Endothelial cell of umbilical vein (primary cell): ENCODE data around the gene MAP3K14. TPM values are rescaled to one million over a fixed set of nuclear protein-coding genes. Genes with fewer than 3 reads are reported as not detected.

Source experiments
- BruUV-seq: library from RNA; stranded (reverse); fragments of 400-500 nt; replicated peaks from 2 replicates; lab custom pipeline; 2021; lab: Mats Ljungman, UMichigan
- CTCF ChIA-PET: fragments of 300-600, 350-600 bp; sonication (Branson Sonifier 250); formaldehyde crosslinking; loops from one replicate; lab custom pipeline; 2021; ENCODE audit warnings: antibody characterized with exemption, inconsistent platforms; lab: Charles Lee
- POLR2A ChIA-PET: fragments of 300-600, 350-600 bp; sonication (Branson Sonifier 250); formaldehyde crosslinking; loops from one replicate; lab custom pipeline; 2021; ENCODE audit warnings: antibody characterized with exemption, inconsistent platforms; lab: Charles Lee
- DNase-seq: peaks from one replicate; pipeline ENCODE4 v3.0.0-alpha.2; 2011; ENCODE audit warnings: low read depth, low spot score
- FAIRE-seq: peaks from 2 replicates; lab custom pipeline; 2011; peaks lifted over from hg19 to GRCh38; lab: Jason Lieb, UNC
- H2AFZ ChIP-seq: 2 replicates; pipeline ENCODE4 v1.6.0; 2012; ENCODE audit warnings: low read depth, low read length, control low read depth, inconsistent platforms
- H3K27ac ChIP-seq: 2 replicates; pipeline ENCODE4 v1.5.1; 2011; ENCODE audit warnings: low read depth, mild to moderate bottlenecking, control low read depth, low read length, moderate library complexity; ENCODE audit not compliant: insufficient read depth
- H3K27me3 ChIP-seq, 2 experiments: 2 replicates each; pipeline versions ENCODE4 v1.6.0 to v1.6.1; 2011; ENCODE audit warnings: low read length in 2 of 2, mixed read lengths in 1 of 2; ENCODE audit not compliant: control insufficient read depth in 2 of 2, insufficient read depth in 2 of 2
- H3K36me3 ChIP-seq, 2 experiments: 2 replicates in 1 of 2; 3 replicates in 1 of 2; pipeline ENCODE4 v1.5.1; 2011; ENCODE audit warnings: low read length in 2 of 2, mild to moderate bottlenecking in 1 of 2, moderate library complexity in 1 of 2; ENCODE audit not compliant: control insufficient read depth in 2 of 2, insufficient read depth in 2 of 2; ENCODE audit errors: extremely low read depth in 1 of 2
- H3K4me1 ChIP-seq: 3 replicates; pipeline ENCODE4 v1.5.1; 2011; ENCODE audit warnings: mild to moderate bottlenecking, low read length; ENCODE audit not compliant: control insufficient read depth, insufficient read depth; ENCODE audit errors: extremely low read depth
- H3K4me2 ChIP-seq: 2 replicates; pipeline ENCODE4 v1.6.1; 2011; ENCODE audit warnings: low read length, control low read depth, mixed read lengths; ENCODE audit not compliant: insufficient read depth
- H3K4me3 ChIP-seq, 3 experiments: fragments of 200-600 bp in 1 of 3; sonication (generic), shearing (Covaris generic) in 1 of 3; replicated peaks in 1 of 3; 2 replicates each; pipeline ENCODE4 v1.5.1; 2011 to 2016; ENCODE audit warnings: control low read depth in 3 of 3, low read length in 3 of 3, mild to moderate bottlenecking in 2 of 3, inconsistent platforms in 1 of 3, low read depth in 1 of 3, moderate library complexity in 1 of 3; ENCODE audit not compliant: insufficient read depth in 1 of 3
- H3K79me2 ChIP-seq: 2 replicates; pipeline ENCODE4 v1.6.0; 2012; ENCODE audit warnings: low read length, inconsistent platforms; ENCODE audit not compliant: control insufficient read depth, insufficient read depth
- H3K9ac ChIP-seq: replicated peaks from 2 replicates; pipeline ENCODE3; 2011; ENCODE audit warnings: low read length, control low read depth; ENCODE audit not compliant: insufficient read depth; ENCODE audit errors: extremely low read depth
- H3K9me1 ChIP-seq: replicated peaks from 3 replicates; pipeline ENCODE4 v1.6.0; 2011; ENCODE audit warnings: mild to moderate bottlenecking, low read length; ENCODE audit not compliant: control insufficient read depth, insufficient read depth; ENCODE audit errors: extremely low read depth
- H3K9me3 ChIP-seq: replicated peaks from 2 replicates; pipeline ENCODE4 v1.5.1; 2012; ENCODE audit warnings: low read length, inconsistent platforms; ENCODE audit not compliant: control insufficient read depth, insufficient read depth
- H4K20me1 ChIP-seq: replicated peaks from 2 replicates; pipeline ENCODE3; 2011; ENCODE audit warnings: mild to moderate bottlenecking, low read length; ENCODE audit not compliant: control insufficient read depth, insufficient read depth; ENCODE audit errors: extremely low read depth
- CTCF ChIP-seq, 2 donors: IDR thresholded peaks; 1 replicate in 1 of 2; 2 replicates in 1 of 2; pipeline ENCODE4 v1.5.1; 2011; ENCODE audit warnings: low read length in 2 of 2, mild to moderate bottlenecking in 2 of 2, moderate library complexity in 2 of 2, control low read depth in 1 of 2, inconsistent platforms in 1 of 2, low read depth in 1 of 2; ENCODE audit not compliant: insufficient read depth in 1 of 2; ENCODE audit errors: extremely low read depth in 1 of 2
- EZH2 ChIP-seq: IDR thresholded peaks from 2 replicates; pipeline ENCODE4 v1.6.1; 2012; ENCODE audit warnings: borderline replicate concordance, low read depth, mild to moderate bottlenecking, moderate library complexity, low read length, inconsistent platforms; ENCODE audit not compliant: severe bottlenecking
- FOS ChIP-seq: IDR thresholded peaks from 2 replicates; pipeline ENCODE4 v1.6.1; 2011; ENCODE audit warnings: mild to moderate bottlenecking, low read length, moderate library complexity, borderline replicate concordance; ENCODE audit not compliant: insufficient read depth
- GATA2 ChIP-seq: IDR thresholded peaks from 2 replicates; pipeline ENCODE4 v1.7.0; 2011; ENCODE audit warnings: low read depth, mild to moderate bottlenecking, moderate library complexity, mixed read lengths, low read length; ENCODE audit not compliant: insufficient read length, insufficient read depth
- JUN ChIP-seq: IDR thresholded peaks from 2 replicates; pipeline ENCODE4 v1.6.1; 2011; ENCODE audit warnings: borderline replicate concordance, low read depth; ENCODE audit not compliant: insufficient read length, insufficient read depth
- MAX ChIP-seq: IDR thresholded peaks from 2 replicates; pipeline ENCODE4 v1.6.1; 2011; ENCODE audit not compliant: insufficient read depth, insufficient read length
- MYC ChIP-seq: IDR thresholded peaks from one replicate; pipeline ENCODE4 v1.6.1; 2011; ENCODE audit warnings: mild to moderate bottlenecking, low read depth, low read length
- POLR2A ChIP-seq: IDR thresholded peaks from 2 replicates; pipeline ENCODE4 v1.6.1; 2012; ENCODE audit warnings: low read depth, mild to moderate bottlenecking, control low read depth, low read length
- POLR2AphosphoS5 ChIP-seq: IDR thresholded peaks from 2 replicates; pipeline ENCODE4 v1.6.1; 2012; ENCODE audit warnings: low read depth, mild to moderate bottlenecking, control low read depth, low read length, moderate library complexity; ENCODE audit not compliant: insufficient read depth
- dilution Hi-C: fragments of 300-500 bp; cut with MboI; formaldehyde crosslinking; loops from one replicate; pipeline ENCODE4 v1.15.0; 2019; ENCODE audit warnings: low sequenced_read_pairs; ENCODE audit not compliant: extremely low pct_ligation_motif_present
- intact Hi-C: fragments of 100-400 bp; cut with micrococcal nuclease; formaldehyde crosslinking; loops from one replicate; pipeline ENCODE4 v1.10.0; 2022
- polyA plus RNA-seq, 4 experiments: library from polyadenylated mRNA; depleted of rRNA in 3 of 4; stranded (reverse) in 3 of 4; unstranded in 1 of 4; fragments of >200 nt; gene quantifications; 2 replicates each; pipeline versions ENCODE4 v1.2.1 to v1.2.3, GENCODE V29; 2011 to 2012; ENCODE audit warnings: missing spikeins in 1 of 4
- total RNA-seq: library from RNA; stranded (reverse); gene quantifications from 2 replicates; pipeline ENCODE4 v1.2.3, GENCODE V29; 2021

The MAP3K14 gene
- total and polyA plus RNA-seq, 2 donors (not counting 3 experiments of a cell fraction or from before 2014, with no cell fraction given) = 5.4 to 9.8 TPM

GRCh38 chr17:45355087-45355486 lies 38.3 kb upstream of the MAP3K14 start:
- no peaks in the 10 kb centered on the region for H3K36me3 ChIP-seq
- dilution Hi-C loops (no loop called here), intact Hi-C loops (no loop called here)
- DNase-seq (no peak), FAIRE-seq (no peak)
- POLR2A ChIA-PET = interaction anchor here (1.0 kb wide), 1 partner anchor 9 kb away, joined by 3 read pairs; no protein-coding TSS in a partner anchor
- no peak overlapping the region for H3K4me2 ChIP-seq
- TF ChIP-seq JUN (no peak), EZH2 (no peak), POLR2A (no peak), MAX (no peak), MYC (no peak), CTCF (IDR thresholded peaks at IDR 0.05; ENCODE audit: extremely low read depth in 1 of 2, insufficient read depth in 1 of 2, low read depth in 1 of 2, low read length in 2 of 2) (no peak), GATA2 (no peak), FOS (no peak), POLR2AphosphoS5 (no peak)
- no peaks in the 10 kb centered on the region for H3K4me1 ChIP-seq
- H3K9ac ChIP-seq = no peak overlapping the region
- peaks cover 2 to 3% of the 10 kb centered on the region in 2 experiments for H3K27me3 ChIP-seq
- no peaks in the 10 kb centered on the region for H3K79me2 ChIP-seq
- H3K9me3 ChIP-seq = no peaks in the 10 kb centered on the region
- H3K9me1 ChIP-seq = no peaks in the 10 kb centered on the region
- CTCF ChIA-PET = interaction anchor here (1.2 kb wide), 1 partner anchor 9 kb away, joined by 3 read pairs; no protein-coding TSS in a partner anchor
- no peak overlapping the region for H3K27ac ChIP-seq
- no peaks in the 10 kb centered on the region for H4K20me1 ChIP-seq
- no peak overlapping the region for H2AFZ ChIP-seq
- no TSS peak for BruUV-seq
- no peak overlapping the region for H3K4me3 ChIP-seq
